ENCODE results near the gene ZSCAN31. TPM values are rescaled to one million over a fixed set of nuclear protein-coding genes. Genes with fewer than 3 reads are reported as not detected.

The ZSCAN31 gene
- total RNA-seq, 1 experiment from 2014 or later = 3.5 TPM

GRCh38 chr6:28380381-28380780 is 44.4 kb upstream of the ZSCAN31 start:
- H3K27me3 ChIP-seq (replicated peaks; ENCODE audit: insufficient read depth, low read depth, low read length, poor library complexity) = no peaks in the 10 kb centered on the region
- no TSS peak for BruUV-seq (replicated peaks)
- H3K27ac ChIP-seq (ENCODE audit: low read depth, low read length, poor library complexity, severe bottlenecking) = no peak overlapping the region
- H3K36me3 ChIP-seq (ENCODE audit: insufficient read depth, low read length, poor library complexity, severe bottlenecking) = peaks cover 30% of the 10 kb centered on the region
- no peaks in the 10 kb centered on the region for H3K4me1 ChIP-seq (ENCODE audit: insufficient read depth, low read length, poor library complexity, severe bottlenecking)
- no peak for DNase-seq (ENCODE audit: low spot score)
- H3K4me3 ChIP-seq (ENCODE audit: low read depth, low read length, poor library complexity, severe bottlenecking) = no peak overlapping the region
- ChIA-PET CTCF (no interaction called here), POLR2A (ENCODE audit: low non-redundant PET) (no interaction called here)
- TF ChIP-seq CTCF (conservative IDR thresholded peaks at IDR 0.05; ENCODE audit: low read depth, low read length) (no peak), EZH2 (IDR thresholded peaks at IDR 0.05; ENCODE audit: borderline replicate concordance, low read depth, low read length, poor library complexity, severe bottlenecking) (no peak)
- intact Hi-C loops (cut with micrococcal nuclease; ENCODE audit: unreplicated experiment) = no loop called here
- no peaks in the 10 kb centered on the region for H3K9me3 ChIP-seq (ENCODE audit: low read depth, low read length, poor library complexity, severe bottlenecking)

GRCh38 chr6:28378644-28379043 is 42.7 kb upstream of the ZSCAN31 start:
- H3K4me3 ChIP-seq (ENCODE audit: low read depth, low read length, poor library complexity, severe bottlenecking) = no peak overlapping the region
- H3K27ac ChIP-seq (ENCODE audit: low read depth, low read length, poor library complexity, severe bottlenecking) = no peak overlapping the region
- H3K27me3 ChIP-seq (replicated peaks; ENCODE audit: insufficient read depth, low read depth, low read length, poor library complexity) = no peaks in the 10 kb centered on the region
- peaks cover 30% of the 10 kb centered on the region for H3K36me3 ChIP-seq (ENCODE audit: insufficient read depth, low read length, poor library complexity, severe bottlenecking)
- ChIA-PET CTCF (no interaction called here), POLR2A (ENCODE audit: low non-redundant PET) (no interaction called here)
- no TSS peak for BruUV-seq (replicated peaks)
- DNase-seq (ENCODE audit: low spot score) = no peak
- intact Hi-C loops (cut with micrococcal nuclease; ENCODE audit: unreplicated experiment) = no loop called here
- no peaks in the 10 kb centered on the region for H3K4me1 ChIP-seq (ENCODE audit: insufficient read depth, low read length, poor library complexity, severe bottlenecking)
- no peaks in the 10 kb centered on the region for H3K9me3 ChIP-seq (ENCODE audit: low read depth, low read length, poor library complexity, severe bottlenecking)
- no peak for TF ChIP-seq EZH2 (IDR thresholded peaks at IDR 0.05; ENCODE audit: borderline replicate concordance, low read depth, low read length, poor library complexity, severe bottlenecking)
- TF ChIP-seq CTCF (conservative IDR thresholded peaks at IDR 0.05; ENCODE audit: low read depth, low read length) = no peak

GRCh38 chr6:28377879-28378278 is 41.9 kb upstream of the ZSCAN31 start:
- H3K4me3 ChIP-seq (ENCODE audit: low read depth, low read length, poor library complexity, severe bottlenecking) = no peak overlapping the region
- no peak for DNase-seq (ENCODE audit: low spot score)
- H3K36me3 ChIP-seq (ENCODE audit: insufficient read depth, low read length, poor library complexity, severe bottlenecking) = peaks cover 30% of the 10 kb centered on the region
- POLR2A ChIA-PET (ENCODE audit: low non-redundant PET) = no interaction called here
- CTCF ChIA-PET = no interaction called here
- H3K9me3 ChIP-seq (ENCODE audit: low read depth, low read length, poor library complexity, severe bottlenecking) = no peaks in the 10 kb centered on the region
- BruUV-seq (replicated peaks) = no TSS peak
- intact Hi-C loops (cut with micrococcal nuclease; ENCODE audit: unreplicated experiment) = no loop called here
- H3K4me1 ChIP-seq (ENCODE audit: insufficient read depth, low read length, poor library complexity, severe bottlenecking) = no peaks in the 10 kb centered on the region
- TF ChIP-seq EZH2 (IDR thresholded peaks at IDR 0.05; ENCODE audit: borderline replicate concordance, low read depth, low read length, poor library complexity, severe bottlenecking) (no peak), CTCF (conservative IDR thresholded peaks at IDR 0.05; ENCODE audit: low read depth, low read length) (no peak)
- no peaks in the 10 kb centered on the region for H3K27me3 ChIP-seq (replicated peaks; ENCODE audit: insufficient read depth, low read depth, low read length, poor library complexity)
- H3K27ac ChIP-seq (ENCODE audit: low read depth, low read length, poor library complexity, severe bottlenecking) = no peak overlapping the region

Measured in A673 (cell line).